HTR-8/SVneo (cell line): ENCODE data around the gene ZBTB12.

Experiments used
- DNase-seq: peaks from one replicate; pipeline ENCODE4 v3.0.0; 2011; ENCODE audit warnings: low spot score, mixed read lengths; ENCODE audit not compliant: insufficient read length
- FAIRE-seq: peaks from 2 replicates; lab custom pipeline; 2011; peaks lifted over from hg19 to GRCh38; lab: Jason Lieb, UNC

The ZBTB12 gene

DNA sequence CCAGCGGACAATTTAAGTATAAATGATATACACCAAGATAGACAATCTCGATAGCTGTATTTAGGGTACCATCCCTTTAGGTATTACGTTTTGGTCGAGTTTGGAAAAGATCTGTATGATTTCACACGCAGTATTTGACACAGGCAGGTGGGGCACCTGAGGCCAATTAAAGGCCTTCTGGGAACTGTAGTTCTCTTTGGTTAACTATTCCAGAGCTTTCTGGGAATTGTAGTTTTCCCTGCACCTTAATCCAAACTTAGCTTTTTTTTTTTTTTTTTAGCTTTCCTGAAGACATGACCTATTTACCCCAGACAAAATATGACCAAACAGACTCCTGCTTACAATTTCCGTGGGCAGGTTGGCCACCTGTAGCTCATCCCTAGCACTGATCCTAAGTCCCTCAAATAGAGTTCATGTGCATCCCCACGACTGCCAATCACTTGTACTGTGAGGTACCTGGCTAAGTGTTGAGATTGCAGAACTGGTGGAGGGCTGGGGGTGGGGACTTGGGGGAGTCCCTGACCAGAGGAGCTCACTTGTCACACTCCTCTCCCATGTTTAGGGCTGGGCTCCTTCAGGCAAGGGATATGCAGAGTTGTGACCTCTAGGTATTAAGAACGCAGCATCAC, 3.4 kb downstream of the ZBTB12 start:
- FAIRE-seq, result no peak
- DNase-seq, result peak; percentile 56

DNA sequence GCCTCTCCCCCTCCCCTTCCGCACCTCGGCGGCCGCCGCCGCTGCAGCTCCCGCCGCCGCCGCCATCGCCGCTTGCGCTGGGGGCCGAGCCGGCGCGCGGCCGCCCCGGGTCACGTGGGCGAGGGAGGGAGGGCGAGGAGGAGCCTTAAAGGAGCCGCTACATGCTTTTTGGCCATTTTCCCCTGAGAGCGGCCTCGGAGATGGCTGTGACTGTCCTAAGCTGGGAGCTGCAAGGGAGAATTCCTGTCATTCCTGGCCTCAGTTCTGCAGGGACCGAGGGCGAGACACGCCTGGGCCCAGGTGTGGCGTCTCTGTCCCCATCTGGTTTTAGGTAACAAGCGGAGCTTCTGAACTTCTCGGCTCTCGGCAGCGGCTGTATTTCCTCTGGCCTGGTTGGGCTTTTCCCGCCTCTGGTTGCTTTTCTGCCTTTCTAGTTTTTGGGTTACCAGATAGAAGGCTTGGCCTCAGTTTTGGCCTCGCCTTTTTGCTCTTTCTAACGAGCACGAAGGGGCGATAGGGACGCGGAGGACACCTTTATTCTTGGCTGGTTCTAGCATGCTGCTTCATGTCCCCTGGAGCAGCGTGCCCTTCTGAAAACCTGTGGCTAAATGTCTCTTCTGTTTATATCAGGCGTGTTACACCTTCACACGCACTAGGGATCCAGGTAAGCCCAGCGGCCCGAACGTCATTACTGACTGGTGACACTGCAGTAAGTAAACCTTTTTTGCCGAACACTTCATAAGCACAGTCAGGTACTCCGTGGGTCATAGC, 4.1 kb downstream of the ZBTB12 start, which contains the start of gene EHMT2:
Gene EHMT2, minus strand, starts transcription at position 87 of the 771 bp plus-strand sequence. Its CDS starts 21 bp downstream, at position 66.
- DNase-seq, result peak; percentile 86
- peak; percentile 65 for FAIRE-seq

DNA sequence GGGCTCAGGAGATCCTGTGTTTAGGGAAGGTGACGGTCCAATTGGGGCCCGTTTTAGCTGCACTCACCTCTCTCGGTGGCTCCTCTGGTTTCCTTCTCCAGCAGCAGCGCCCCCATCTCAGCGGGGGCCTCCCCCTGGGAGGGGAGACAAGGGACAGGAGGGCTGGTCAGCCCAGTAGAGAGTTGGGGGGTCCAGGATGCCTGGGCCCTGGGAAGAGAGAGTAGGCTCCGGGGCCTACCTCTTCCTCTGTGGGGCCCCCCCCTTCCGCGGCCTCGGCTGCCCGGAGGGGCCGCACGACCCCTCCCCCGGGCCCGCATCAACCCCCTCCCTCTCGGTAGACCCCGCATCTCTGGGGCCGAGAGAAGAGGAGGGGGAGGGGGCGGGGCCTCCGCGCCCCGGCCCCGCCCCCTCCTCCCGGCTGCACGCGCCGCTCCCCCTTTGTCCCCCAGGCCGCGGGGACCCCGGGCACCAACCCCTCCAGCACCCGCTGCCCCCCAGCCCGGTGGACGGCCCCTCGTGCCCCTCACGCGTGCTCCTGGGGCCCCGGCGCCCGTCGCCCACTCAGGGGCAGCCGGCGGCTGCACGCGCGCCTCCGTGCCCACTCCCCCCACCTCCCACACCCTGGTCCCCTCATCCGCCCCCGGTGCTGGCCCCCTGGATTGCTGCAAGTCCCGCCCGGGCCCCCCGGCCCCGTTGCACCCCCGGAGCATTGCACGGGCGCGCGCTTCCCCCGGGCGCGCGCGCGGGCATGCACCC, 4.9 kb downstream of the ZBTB12 start:
- DNase-seq (no peak), FAIRE-seq (no peak)

DNA sequence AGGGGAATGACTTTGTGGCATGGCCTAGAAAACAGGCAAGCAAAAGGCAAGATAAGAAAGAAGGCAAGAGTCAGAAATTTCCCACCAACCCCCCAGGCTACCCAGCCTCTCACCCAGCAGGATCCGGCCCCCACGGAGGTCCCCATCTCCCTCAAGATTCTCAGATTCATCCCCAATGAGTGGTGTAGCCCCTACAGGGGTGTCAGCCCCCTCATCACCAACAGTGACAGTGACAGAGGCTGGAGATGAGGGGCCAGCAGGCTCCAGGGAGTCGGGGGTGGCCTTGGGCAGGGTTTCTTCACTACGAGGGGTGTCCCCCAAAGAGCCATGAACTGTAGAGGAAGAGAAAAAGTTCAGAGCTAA, 5.4 kb downstream of the ZBTB12 start:
- no peak for FAIRE-seq
- no peak for DNase-seq

DNA sequence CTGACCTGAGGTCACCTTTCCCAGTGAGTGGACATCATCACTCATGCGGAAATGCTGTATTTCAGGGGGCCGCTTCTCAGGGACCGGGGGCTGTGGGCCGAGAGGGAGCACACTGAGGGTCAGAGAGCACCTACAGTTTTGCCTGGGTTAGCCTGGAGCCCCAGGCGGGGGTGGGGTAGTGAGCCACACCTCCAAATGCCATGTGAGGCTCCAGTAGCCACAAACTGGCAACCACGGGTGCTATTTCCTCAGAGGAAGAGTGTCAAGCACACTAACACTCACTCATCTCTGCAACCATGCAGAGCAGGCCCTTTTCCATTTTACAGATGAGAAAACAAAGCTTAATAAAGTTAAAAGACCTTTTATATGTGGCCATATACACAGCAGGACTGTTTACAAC, 9.1 kb downstream of the ZBTB12 start:
- FAIRE-seq (no peak), DNase-seq (no peak)

DNA sequence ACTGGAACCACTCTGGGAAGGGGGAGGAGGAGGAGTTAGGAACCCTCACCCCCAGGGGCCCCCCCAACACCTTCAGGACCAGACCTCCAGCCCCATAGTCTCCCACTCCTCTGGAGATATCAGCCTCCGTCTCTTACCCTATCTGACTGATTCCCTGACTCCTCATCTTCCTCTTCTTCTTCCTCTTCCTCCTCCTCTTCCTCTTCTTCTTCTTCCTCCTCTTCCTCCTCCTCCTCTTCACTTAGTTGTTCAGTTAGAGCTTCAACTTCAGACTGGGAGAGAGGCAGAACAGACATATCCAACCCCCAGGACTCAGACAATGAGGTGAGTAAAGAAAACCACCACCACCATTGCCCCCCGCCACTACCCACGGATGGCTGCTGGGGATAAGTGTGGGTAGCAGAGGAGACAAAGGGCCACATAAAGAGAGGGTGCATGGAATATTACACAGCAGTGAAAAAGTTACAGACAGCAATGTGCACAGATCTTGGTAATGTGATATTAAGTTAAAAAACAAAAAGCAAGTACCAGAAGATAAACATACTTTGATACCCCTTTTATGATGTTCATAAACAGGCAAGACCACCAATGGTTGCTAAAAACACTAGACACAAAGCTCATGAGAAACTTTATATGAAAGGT, 12.4 kb downstream of the ZBTB12 start:
- DNase-seq (no peak), FAIRE-seq (no peak)

DNA sequence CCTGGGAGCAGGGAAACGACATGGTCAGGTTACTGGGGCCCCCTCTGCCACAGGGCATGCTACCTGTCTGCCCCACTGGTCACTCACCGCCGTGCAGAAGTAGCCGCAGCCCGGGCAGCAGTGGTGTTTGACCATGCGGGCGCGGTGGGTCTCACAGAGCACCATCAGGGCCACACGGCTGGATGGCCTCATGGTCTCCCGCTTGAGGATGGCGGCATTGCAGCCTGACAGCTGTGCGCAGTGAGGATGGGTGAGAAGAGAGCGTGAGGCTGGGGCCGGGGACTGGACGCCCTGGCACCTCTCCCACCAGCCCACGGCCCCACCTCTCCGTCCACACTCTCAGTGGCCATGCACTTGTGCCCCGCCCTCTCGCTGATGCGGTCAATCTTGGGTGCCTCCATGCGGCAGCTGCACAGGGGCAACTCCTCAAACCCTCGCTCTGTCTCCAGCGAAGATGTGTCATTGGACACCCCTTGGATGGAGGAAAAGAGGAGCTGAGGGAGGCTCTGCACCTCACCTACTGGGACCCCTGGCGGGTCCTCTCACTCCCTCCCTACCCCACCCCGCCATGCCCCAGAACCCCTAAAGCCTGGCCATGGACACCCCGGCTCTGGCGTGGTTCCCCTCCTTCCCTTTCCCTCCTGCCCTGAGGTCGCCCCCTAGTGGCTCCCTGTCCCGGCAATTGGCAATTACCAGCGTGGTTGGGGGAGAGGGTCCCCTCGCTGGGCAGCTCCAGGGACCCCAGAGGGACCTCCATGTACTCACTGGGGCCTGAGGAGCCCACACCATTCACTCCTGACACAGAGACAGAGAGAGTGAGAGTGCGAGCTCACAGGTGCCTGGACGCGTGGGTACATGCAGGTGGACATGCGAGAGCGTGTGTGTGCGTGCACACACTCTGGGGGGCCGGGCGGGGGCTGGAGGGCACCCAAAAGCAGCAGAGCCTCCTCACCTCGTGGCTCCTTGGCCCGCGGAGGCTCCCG, 13.3 kb downstream of the ZBTB12 start:
- DNase-seq, result no peak
- FAIRE-seq, result peak; percentile 4

DNA sequence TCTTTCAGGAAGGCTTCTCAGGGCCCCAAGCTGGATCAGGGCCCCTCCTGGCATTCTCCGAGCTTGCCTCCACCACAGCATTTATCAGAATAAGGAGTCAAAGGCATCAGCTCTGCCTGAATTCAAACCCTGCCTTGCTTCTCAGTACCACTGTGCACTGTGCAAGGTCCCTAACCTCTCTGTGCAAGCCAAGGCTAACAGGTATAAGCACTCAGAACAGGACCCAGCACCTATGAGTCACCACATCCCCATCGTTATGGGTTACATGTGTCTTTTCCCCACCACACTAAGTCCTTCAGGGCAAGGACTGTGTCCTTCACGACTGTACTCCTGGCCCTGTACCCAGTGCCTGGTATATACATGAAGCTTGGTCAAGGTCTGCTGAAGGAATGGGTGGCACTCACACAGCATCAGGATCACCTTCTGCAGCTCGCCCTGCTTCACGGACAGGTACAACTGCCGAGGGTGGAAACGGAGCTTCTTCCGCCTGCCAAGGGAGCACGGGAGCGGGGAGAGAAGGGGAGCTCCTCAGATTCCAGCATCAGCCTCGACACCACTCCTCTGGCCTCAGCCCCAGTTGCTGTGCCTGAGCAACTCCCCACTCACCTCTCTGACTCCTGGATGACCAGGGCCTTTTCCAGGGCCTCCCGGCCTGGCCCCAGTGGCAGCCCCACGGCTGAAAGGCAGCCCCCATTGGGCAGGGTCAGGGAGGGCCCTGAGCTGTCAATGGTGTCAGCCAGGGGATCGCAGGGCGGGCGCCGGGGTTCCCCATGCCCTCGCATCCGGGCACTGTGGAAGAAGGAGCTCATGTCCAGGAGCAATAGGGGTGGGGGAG, 14.5 kb downstream of the ZBTB12 start:
- DNase-seq (no peak), FAIRE-seq (peak; percentile 87)

DNA sequence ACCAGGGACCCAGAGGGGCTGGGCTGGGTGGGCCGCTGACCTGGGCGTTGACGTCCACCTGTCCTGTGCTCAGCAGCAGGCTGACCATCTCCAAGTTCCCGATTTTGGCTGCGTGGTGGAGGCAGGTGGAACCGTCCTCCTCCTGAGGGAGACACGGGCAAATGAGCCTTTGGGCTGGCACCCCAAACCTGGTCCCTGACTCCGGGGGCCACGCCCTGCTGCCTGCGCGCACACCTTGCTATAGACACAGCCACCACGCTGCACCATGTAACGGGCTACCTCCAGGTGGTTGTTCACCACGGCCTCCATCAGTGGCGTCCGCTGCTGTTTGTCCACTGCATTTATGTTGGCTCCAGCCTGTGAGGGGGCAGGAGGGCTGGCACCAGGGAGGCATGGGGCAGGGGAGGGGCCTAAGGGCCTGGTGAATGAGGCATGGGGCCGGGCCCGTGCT, 15.3 kb downstream of the ZBTB12 start:
- DNase-seq (no peak), FAIRE-seq (no peak)

DNA sequence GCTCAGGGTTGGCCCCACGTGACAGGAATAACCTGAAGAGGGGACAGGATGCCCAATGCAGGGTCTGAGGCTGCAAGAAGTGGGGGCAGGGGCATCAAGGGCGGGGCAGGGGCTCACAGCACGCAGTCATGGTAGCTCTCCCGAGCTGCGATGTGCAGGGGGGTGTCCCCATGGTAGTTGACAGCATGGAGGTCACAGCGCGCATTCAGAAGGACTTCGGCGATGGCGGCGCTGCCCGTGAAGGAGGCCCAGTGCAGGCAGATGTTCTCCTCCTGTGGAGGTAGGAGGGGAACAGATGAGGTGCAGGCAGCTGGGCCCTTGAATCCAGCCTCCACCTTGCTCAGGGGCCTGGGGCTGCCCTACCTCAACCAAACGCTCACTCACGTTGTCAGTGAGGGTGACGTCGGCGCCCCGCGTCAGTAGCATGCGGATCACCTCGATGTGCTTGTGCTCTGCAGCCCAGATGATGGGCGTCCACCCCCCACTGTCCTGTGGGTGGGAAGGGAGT, 17.3 kb downstream of the ZBTB12 start:
- DNase-seq, result no peak
- FAIRE-seq, result no peak

DNA sequence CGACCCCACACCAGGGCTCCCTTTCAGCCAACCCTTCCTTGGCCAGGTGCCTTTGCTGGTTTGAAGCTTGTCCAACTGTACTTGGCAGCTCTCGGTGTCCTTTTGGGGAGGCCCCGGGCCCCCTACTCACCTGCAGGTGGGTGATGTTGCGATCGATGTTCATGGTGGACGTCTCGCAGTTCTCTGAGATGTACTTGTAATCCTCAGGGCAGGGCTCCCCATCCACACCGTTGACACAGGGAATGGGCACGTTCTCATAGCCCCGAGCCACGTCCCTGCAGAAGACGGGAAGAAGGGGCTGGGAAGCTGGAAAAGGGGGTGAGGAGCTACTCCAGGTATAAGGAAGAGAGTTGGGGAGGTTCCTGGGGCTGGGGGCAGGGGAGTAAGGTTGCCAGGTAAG, 18.2 kb downstream of the ZBTB12 start:
- DNase-seq (no peak), FAIRE-seq (no peak)

DNA sequence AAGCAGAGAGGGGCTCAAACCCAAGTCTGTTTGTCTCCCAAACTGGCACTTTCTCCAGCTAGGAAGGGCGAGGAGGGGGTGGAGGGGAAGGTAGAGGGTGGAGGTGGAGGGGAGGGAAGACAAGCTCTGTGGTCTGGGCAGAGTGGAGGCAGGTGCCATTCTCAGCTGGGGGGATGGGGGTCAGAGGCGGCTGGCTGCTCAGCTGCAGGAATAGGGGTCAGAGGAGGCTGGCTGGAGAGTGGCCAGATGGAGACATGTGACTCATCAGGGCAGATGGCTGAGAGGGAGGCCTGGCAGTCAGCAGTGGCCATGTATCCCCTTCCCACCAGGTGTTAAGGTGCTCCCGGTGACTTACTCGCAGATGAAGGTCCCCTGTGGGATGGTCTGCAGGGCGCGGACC, 19.5 kb downstream of the ZBTB12 start:
- DNase-seq (no peak), FAIRE-seq (no peak)

DNA sequence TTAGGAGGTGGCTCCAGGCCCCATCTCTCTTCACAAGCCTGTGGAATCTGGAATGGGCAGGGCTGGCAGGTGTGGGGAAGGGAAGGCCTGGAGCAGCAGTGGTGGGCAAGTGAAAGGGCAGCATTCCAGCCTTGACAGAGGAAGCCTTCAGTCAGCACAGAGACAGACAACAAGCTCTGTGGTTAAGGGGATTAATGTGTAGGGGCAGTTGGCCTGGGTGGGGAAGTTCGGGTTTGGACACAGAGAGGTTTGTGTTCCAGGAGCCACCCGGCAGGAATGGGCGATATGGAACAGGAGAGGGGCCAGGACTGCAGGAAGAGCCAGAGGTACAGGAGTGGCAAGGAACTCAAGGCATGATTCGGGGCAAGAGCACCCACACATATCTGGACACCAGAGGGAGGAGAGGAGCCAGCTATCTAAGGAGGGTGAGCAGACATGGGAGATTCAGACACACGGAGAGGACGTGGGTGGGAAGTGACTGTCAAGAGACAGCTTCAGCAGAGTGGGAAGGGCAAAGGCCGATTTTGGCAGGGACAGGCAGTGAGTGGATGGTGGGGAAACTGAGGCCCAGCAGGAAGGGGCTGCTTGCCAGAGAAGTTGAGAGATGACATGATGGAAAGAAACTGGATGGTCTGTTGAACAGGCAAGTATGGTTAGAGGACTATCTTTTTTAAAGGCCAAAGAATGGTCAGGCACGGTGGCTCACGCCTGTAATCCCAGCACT, 20.6 kb downstream of the ZBTB12 start:
- DNase-seq (no peak), FAIRE-seq (no peak)

DNA sequence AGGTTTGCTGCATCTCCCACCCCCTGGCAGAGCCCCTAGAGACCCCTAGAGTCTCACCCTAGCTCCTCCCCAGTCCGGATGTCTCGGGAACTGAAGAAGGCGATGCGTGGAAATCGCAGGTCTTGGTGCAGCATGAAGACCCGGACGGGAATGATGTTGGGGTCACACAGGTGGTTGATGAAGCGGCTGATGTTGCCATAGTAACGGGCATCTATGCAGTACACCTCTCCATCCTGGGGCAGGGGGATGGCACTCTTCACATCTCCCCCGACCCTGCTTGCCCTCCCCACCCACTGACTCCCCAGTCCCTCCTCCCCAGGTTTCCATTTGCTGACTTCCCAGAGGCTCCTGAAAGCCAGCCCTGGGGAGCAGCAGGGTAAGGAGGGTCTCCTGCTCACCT, 21.3 kb downstream of the ZBTB12 start:
- DNase-seq, result no peak
- FAIRE-seq, result no peak

DNA sequence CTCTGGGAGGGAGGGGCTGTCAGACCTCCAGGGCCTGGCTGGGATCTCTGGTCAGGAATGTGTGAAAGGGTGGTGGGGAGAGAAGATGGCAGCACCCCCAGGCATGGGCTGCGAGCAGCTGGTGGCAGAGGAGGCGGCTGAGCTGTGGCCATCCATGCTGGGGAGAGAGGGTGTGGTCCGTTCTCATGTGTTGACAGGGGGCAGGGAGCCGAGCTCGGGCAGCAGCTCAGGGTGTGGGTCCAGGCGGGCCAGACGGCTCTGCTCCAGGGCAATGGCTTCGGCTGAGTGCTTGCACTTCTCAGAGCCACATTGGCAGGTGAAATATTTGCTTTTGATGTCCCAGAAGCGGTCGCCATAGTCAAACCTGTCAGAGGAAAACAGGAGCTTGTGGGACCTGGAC, 22.0 kb downstream of the ZBTB12 start:
- FAIRE-seq (no peak), DNase-seq (no peak)

DNA sequence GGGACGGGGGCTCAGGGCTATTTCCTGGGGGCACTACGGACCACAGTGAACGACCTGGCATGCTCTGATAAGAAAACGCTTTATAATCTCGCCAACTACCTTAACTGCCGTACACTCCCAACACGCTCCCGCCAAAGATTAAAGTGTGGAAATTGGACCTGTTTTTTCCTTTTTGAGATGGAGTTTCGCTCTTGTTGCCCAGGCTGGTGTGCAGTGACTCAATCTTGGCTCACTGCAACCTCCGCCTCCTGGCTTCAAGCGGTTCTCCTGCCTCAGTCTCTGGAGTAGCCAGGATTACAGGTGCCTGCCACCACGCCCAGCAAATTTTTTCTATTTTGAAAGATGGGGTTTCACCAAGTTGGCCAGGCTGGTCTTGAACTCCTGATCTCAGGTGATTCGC, 22.7 kb downstream of the ZBTB12 start:
- FAIRE-seq (no peak), DNase-seq (no peak)

DNA sequence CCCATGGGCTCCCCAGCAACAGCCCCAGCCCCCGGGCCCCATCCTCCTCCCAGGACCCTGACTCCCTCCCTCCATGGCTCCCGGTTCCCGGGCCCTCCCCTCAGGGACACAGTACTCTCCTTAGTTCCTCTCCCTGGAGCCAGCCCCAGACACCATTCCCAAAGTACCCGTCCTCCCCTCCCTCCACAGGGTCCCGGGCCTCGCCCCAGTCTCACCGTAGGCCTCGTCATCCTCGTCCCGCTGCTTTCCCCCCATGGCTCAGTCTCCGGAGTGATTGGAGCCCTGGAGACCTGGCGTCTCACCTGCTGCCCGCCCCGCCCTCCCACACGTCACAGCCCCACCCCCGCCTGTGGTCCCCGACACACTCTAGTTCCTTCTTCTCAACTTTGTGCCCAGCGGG, 23.2 kb downstream of the ZBTB12 start, which contains the start of gene SLC44A4:
Gene SLC44A4, minus strand, starts transcription at position 272 of the 400 bp plus-strand sequence. Its CDS starts 17 bp downstream, at position 255.
- DNase-seq (no peak), FAIRE-seq (no peak)

DNA sequence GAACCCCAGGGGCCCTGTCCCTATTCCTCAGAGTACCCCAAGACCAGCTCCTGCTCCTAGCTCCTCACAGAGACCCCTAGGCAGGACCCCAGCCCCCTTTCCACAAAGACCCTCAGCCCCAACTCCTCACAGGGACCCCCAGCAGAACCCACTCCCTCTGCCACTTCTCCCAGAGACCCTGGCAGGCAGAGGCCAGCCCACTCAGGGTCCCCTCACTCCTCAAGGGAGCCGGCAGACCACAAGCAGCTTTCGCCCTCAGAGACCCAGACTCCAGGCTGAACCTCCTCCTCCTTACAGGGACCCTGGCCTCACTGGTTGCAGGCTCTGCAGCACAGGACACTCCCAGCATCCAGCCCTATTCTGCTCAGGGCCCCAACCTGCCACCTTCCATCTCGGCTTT, 23.7 kb downstream of the ZBTB12 start:
- no peak for DNase-seq
- no peak for FAIRE-seq
